OCI-M2 (cell line): ENCODE measurements around the gene ZNF432.
A peak's percentile ranks its signal among the peaks of the same experiment; 100 is the strongest.
"Not testable (repeated sequence)": the region's sequence is repeated elsewhere in the genome, so short reads cannot be mapped to it uniquely, and the experiment has no call there.

Source experiments
- DNase-seq: peaks from one replicate; lab custom pipeline; 2025; ENCODE audit not compliant: unreplicated experiment; lab: John Stamatoyannopoulos, UW

ZNF432 gene

GRCh38 chr19:52048555-52049501 lies at the start of gene ZNF432:
ZNF432 (minus strand) TSS chr19:52048838; CDS start chr19:52046868, 1,970 bp downstream.
- peak; percentile 69 for DNase-seq

- DNase-seq: not testable (repeated sequence)
Measured at GRCh38 chr19:52096416-52096815, 47.8 kb upstream of the ZNF432 start.

- DNase-seq: peak; percentile 51
Measured at GRCh38 chr19:52095172-52096014, 46.8 kb upstream of the ZNF432 start, which contains the start of gene ZNF841. ZNF841 (minus strand) TSS chr19:52095765; CDS start chr19:52084801, 10,964 bp downstream.

- no peak for DNase-seq
Measured at GRCh38 chr19:52094526-52095130, 46.0 kb upstream of the ZNF432 start.

- no peak for DNase-seq
Measured at GRCh38 chr19:52086481-52086880, 37.8 kb upstream of the ZNF432 start.

DNA sequence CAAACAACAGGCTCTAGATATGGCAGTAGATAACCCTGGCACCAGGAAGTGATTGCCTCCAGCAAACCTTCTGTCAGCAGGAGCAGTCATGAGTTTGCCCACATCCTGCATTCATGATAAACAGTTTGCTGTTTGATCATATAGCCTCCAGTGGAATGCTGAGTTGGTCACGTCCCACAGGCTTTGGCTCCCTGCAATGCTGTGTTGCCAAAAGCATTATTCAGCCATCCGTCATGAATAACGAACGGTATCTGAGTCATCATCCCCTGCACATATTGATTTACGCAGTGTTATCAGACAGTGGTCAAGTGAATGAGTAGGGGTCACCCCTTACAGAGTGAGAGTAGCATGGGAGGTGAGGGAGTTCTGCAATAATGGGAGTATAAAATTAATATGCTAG lies 21.9 kb upstream of the ZNF432 start:
- no peak for DNase-seq

DNA sequence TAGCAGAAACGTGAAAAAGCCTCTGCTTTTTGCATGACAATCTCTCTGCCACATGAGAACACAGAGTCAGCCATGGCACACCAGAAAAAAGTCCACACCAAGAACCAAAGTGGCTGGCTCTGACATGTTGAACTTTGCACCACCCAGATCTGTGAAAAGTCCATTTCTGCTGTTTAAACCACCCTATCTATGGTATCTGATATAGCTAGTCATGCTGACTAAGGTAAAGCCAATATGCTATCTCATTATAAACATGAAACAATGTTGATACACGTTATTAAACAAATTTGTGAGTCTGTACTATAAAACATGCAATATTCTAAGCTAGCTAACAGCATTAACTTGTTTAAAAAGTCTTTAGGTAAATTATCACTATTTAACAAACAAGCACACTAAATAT lies 21.0 kb upstream of the ZNF432 start:
- DNase-seq: no peak

DNA sequence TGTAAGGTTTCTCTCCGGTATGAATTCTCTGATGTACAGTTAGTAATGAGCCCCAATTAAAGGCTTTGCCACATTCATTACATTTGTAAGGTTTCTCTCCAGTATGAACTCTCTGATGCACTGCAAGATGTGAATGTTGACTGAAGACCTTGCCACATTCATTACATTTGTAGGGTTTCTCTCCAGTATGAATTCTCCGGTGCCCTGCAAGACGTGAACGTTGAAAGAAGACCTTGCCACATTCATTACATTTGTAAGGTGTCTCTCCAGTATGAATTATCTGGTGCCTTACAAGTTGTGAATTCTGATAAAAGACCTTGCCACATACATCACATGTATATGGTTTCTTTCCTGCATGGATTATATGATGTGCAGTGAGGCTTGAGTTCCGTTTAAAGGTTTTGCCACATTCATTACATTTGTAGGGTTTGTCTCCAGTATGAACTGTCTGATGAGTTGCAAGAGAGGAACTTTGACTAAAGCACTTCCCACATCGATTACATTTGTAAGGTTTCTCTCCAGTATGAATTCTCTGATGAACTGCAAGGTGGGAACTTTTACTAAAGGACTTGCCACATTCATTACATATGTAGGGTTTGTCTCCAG lies 17.7 kb upstream of the ZNF432 start:
- no peak for DNase-seq

DNA sequence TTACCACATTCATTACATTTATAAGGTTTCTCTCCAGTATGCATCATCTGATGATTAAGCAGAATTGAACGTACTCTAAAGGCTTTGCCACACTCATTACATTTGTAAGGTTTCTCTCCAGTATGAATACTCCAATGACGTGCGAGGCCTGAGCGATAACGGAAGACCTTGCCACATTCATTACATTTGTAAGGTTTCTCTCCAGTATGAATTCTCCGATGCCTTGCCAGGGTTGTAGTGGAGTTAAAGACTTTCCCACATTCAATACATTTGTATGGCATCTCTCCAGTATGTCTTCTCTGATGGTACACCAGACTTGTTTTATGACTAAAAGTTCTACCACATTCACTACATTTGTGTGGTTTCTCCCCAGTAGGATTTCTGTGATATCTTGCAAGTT lies 16.8 kb upstream of the ZNF432 start:
- no peak for DNase-seq

- DNase-seq: not testable (repeated sequence)
Measured at GRCh38 chr19:52056480-52056879, 7.8 kb upstream of the ZNF432 start.

DNA sequence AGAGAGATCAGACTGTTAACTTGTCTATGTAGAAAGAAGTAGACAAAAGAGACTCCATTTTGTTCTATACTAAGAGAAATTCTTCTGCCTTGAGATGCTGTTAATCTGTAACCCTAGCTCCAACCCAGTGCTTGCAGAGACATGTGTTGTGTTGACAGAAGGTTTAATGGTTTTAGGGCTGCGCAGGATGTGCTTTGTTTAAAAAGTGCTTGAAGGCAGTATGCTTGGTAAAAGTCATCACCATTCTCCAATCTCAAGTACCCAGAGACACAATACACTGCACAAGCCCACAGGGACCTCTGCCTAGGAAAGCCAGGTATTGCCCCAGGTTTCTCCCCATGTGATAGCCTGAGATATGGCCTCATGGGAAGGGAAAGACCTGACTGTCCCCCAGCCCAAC lies 3.1 kb upstream of the ZNF432 start:
- DNase-seq: not testable (repeated sequence)

DNA sequence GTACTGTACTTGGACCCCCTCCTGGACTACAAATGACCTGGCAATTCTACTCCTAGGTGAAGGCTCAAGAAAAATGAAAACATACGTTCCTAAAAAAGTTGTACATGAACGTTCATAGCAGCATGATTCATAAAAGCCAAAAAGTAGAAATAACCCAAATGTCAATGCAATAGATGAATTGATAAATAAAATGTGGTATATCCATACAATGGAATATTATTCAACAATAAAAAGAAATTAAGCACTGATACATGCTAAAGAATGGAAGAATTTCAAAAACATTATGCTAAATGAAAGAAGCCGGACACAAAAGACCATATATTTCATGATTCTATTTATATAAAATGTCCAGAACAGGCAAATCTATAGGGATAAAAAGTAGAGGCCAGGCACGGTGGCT lies 9.5 kb downstream of the ZNF432 start:
- no peak for DNase-seq

- no peak for DNase-seq
Measured at GRCh38 chr19:52034051-52034728, 14.4 kb downstream of the ZNF432 start.

GRCh38 chr19:52028780-52029123 lies 19.9 kb downstream of the ZNF432 start:
- DNase-seq: no peak

- DNase-seq: peak; percentile 84
Measured at GRCh38 chr19:52028027-52028779, 20.4 kb downstream of the ZNF432 start, which contains the start of gene ZNF614. ZNF614 (minus strand) TSS chr19:52028379; CDS start chr19:52025745, 2,634 bp downstream.

- DNase-seq: not testable (repeated sequence)
Measured at GRCh38 chr19:52026255-52026990, 22.2 kb downstream of the ZNF432 start.

GRCh38 chr19:52024478-52024877 lies 24.2 kb downstream of the ZNF432 start:
- DNase-seq: not testable (repeated sequence)

DNA sequence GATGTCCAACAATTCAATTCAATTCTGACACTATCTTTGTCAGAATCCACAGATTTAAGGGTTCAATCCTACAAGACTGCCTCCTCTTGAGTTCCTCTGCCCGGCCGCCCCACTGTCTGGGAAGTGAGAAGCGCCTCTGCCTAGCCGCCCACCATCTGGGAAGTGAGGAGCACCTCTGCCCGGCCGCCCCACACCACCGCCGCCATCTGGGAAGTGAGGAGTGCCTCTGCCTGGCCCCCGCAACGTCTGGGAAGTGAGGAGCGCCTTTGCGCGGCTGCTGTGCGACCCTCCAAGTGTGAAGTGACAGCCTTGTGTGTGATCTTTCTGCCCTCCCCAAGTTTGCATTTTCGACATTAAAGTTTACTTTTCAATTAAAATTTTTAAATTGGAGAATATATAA lies 26.4 kb downstream of the ZNF432 start:
- no peak for DNase-seq

DNA sequence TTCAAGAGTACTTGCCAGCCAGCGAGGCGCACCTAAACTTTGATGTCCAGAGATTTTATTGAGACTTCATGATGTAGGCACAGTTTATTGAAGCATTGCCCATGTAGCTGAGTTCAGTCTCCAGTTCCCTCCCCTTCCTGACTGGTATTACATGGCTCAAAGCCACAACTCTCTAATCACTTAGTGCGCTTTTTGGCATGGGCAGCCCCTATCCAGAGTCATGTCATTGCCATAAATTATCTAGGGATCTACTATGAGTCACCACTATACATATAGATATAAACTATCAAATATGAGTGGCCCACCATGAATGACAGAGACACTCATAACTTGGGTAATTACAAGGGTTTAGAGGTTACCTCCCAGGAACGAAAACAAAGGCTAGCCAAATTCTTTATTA lies 28.1 kb downstream of the ZNF432 start:
- DNase-seq: no peak
